H1 (cell line): ENCODE results near the gene MCM8. TPM values are rescaled to one million over a fixed set of nuclear protein-coding genes. Genes with fewer than 3 reads are reported as not detected.

Experiments used
- CBX8 ChIP-seq: fragments of 300-800, 300-1000 bp; sonication (generic); IDR thresholded peaks from 2 replicates; pipeline ENCODE4 v1.7.1; 2016; ENCODE audit warnings: low read depth, low read length, borderline replicate concordance
- CTCF ChIP-seq, 3 experiments: IDR thresholded peaks; 1 replicate in 2 of 3; 2 replicates in 1 of 3; pipeline versions ENCODE4 v1.5.1 to v1.6.1; 2011; ENCODE audit warnings: low read length in 3 of 3, mild to moderate bottlenecking in 3 of 3, inconsistent platforms in 2 of 3, low read depth in 1 of 3, moderate library complexity in 1 of 3; ENCODE audit not compliant: insufficient read depth in 1 of 3; ENCODE audit errors: control extremely low read depth in 1 of 3
- EZH2 ChIP-seq: fragments of 200-600 bp; sonication (generic); IDR thresholded peaks from 2 replicates; pipeline ENCODE4 v1.7.1; 2012; ENCODE audit warnings: low read depth, mild to moderate bottlenecking, moderate library complexity, low read length, inconsistent platforms; ENCODE audit not compliant: severe bottlenecking
- polyA plus RNA-seq, 7 experiments: library from polyadenylated mRNA; depleted of rRNA in 3 of 7; stranded (reverse) in 5 of 7; unstranded in 2 of 7; fragments of >200 nt in 5 of 7; fragments of 200-250 nt in 2 of 7; gene quantifications; 1 replicate in 5 of 7; 2 replicates in 1 of 7; 4 replicates in 1 of 7; pipeline versions ENCODE4 v1.2.1 to v1.2.3, GENCODE V29; 2011 to 2013; ENCODE audit warnings: missing spikeins in 2 of 7, mixed read lengths in 2 of 7
- total RNA-seq: library from RNA; stranded (reverse); fragmentation: NEBNext Ultra II Directional; extraction: Animal tissue kit (Norgen Biotek cat#: 25700); gene quantifications from 2 replicates; pipeline ENCODE4 v1.2.1, GENCODE V29; 2021
- TF ChIP-seq, protein P1 (sequence below): IDR thresholded peaks from 2 replicates; pipeline ENCODE4 v1.6.1; 2012; ENCODE audit warnings: inconsistent platforms

Gene MCM8
- total and polyA plus RNA-seq, 2 of the 8 experiments (the other 6 are each of a cell fraction or from before 2014, with no cell fraction given), result 7.1 to 31.9 TPM

- TF ChIP-seq CTCF (IDR thresholded peaks at IDR 0.05; ENCODE audit: control extremely low read depth in 1 of 3, insufficient read depth in 1 of 3, low read depth in 1 of 3, low read length in 3 of 3), result no peak
- no peak for TF ChIP-seq CBX8
- TF ChIP-seq, protein P1, sequence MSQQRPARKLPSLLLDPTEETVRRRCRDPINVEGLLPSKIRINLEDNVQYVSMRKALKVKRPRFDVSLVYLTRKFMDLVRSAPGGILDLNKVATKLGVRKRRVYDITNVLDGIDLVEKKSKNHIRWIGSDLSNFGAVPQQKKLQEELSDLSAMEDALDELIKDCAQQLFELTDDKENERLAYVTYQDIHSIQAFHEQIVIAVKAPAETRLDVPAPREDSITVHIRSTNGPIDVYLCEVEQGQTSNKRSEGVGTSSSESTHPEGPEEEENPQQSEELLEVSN, result no peak
- TF ChIP-seq EZH2, result no peak
- TF ChIP-seq, all 59 proteins: peak for 0
Observed at GRCh38 chr20:6037082-6037481, 86.6 kb downstream of the MCM8 start (continued).
